Naive thymus-derived CD8-positive, alpha-beta T cell (primary cell): Measurements from ENCODE around the gene IMMP2L. TPM values are rescaled to one million over a fixed set of nuclear protein-coding genes. Genes with fewer than 3 reads are reported as not detected.

Experiments used
- ATAC-seq, 2 donors: fragments of 150-1000 bp; cut with Tn5 transposase in 1 of 2; sonication (Bioruptor Pico), chemical (Tn5 transposase) in 1 of 2; 1 replicate in 1 of 2; 2 replicates in 1 of 2; pipeline ENCODE4 v1.10.0; 2021; ENCODE audit warnings: mild to moderate bottlenecking in 2 of 2, moderate library complexity in 2 of 2
- POLR2A ChIA-PET: fragments of 350-600 bp; sonication (Branson Sonifier 250); formaldehyde crosslinking; loops from one replicate; lab custom pipeline; 2021; ENCODE audit warnings: antibody characterized with exemption; lab: Charles Lee
- DNase-seq, 10 donors: peaks; one replicate each; pipeline versions ENCODE4 v3.0.0 to v3.0.0-alpha.2; 2020 to 2022
- H3K27ac Mint-ChIP-seq, 10 donors: one replicate each; pipeline ENCODE4 v1.8.0; 2020 to 2022; ENCODE audit warnings: mild to moderate bottlenecking in 10 of 10, mixed read lengths in 10 of 10, moderate library complexity in 4 of 10, inconsistent platforms in 1 of 10
- H3K27me3 Mint-ChIP-seq, 5 donors: one replicate each; pipeline ENCODE4 v1.8.0; 2021 to 2022; ENCODE audit warnings: mixed read lengths in 5 of 5
- H3K36me3 Mint-ChIP-seq, 3 donors: one replicate each; pipeline ENCODE4 v1.8.0; 2020 to 2022; ENCODE audit warnings: mixed read lengths in 3 of 3, mild to moderate bottlenecking in 2 of 3, inconsistent platforms in 1 of 3
- H3K4me1 Mint-ChIP-seq, 4 donors: one replicate each; pipeline ENCODE4 v1.8.0; 2021 to 2022; ENCODE audit warnings: mixed read lengths in 4 of 4
- H3K4me3 Mint-ChIP-seq, 10 donors: one replicate each; pipeline ENCODE4 v1.8.0; 2020 to 2022; ENCODE audit warnings: mild to moderate bottlenecking in 10 of 10, mixed read lengths in 10 of 10, moderate library complexity in 6 of 10, inconsistent platforms in 1 of 10
- H3K9me3 Mint-ChIP-seq, 9 donors: one replicate each; pipeline ENCODE4 v1.8.0; 2020 to 2022; ENCODE audit warnings: mixed read lengths in 9 of 9, mild to moderate bottlenecking in 3 of 9, inconsistent platforms in 1 of 9, moderate library complexity in 1 of 9
- polyA plus RNA-seq, 3 donors: library from polyadenylated mRNA; unstranded; fragments of 300-500 nt; fragmentation: Illumina TruSeq; gene quantifications; one replicate each; pipeline ENCODE4 v1.2.3, GENCODE V29; 2021
- total RNA-seq, 8 experiments: library from RNA in 2 of 8; stranded (reverse) in 2 of 8; gene quantifications; one replicate each; pipeline ENCODE4 v1.2.3 and lab custom pipeline; 2021 to 2026

Gene IMMP2L
- total and polyA plus RNA-seq, 5 experiments from 2014 or later = 17.1 to 29.1 (median 19.6) TPM

- Mint-ChIP-seq H3K27ac (no peak overlapping the region), H3K4me1 (peaks cover 0 to 3% (median 1%) of the 10 kb centered on the region in 4 donors), H3K36me3 (peaks cover 10 to 36% (median 20%) of the 10 kb centered on the region in 3 donors), H3K4me3 (no peak overlapping the region), H3K27me3 (no peaks in the 10 kb centered on the region), H3K9me3 (peaks cover under 1 to 13% (median 7%) of the 10 kb centered on the region in 9 donors)
- DNase-seq = no peak
- POLR2A ChIA-PET = no interaction called here
- no peak for ATAC-seq
Measured at GRCh38 chr7:111394891-111395290, 167.4 kb downstream of the IMMP2L start.

- Mint-ChIP-seq H3K9me3 (peaks cover 0 to 21% (median 7%) of the 10 kb centered on the region in 9 donors), H3K36me3 (peaks cover 11 to 42% (median 31%) of the 10 kb centered on the region in 3 donors), H3K4me3 (no peak overlapping the region), H3K4me1 (peaks cover 3% of the 10 kb centered on the region in 4 donors), H3K27ac (no peak overlapping the region), H3K27me3 (no peaks in the 10 kb centered on the region)
- POLR2A ChIA-PET = no interaction called here
- no peak for ATAC-seq
- no peak for DNase-seq
Measured at GRCh38 chr7:111393011-111393754, 169.1 kb downstream of the IMMP2L start.

DNA sequence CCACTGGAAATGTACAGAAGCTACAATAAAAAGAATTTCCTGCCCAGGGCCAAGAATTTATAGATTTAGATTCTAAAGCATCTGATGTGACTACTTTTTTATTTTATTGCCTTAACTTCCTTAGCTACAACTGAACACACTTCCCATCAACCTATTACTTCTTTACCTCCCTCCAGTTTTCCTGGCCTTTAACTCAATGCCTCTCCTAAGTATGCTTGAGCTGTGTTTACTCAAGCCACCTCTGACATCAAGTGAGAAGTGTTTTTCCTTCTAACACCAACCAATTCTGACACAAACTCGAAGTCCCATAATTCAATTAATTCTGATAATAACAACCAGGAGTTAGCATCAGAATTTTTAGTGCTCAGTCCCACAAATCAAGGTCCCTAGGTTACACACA lies 170.0 kb downstream of the IMMP2L start:
- Mint-ChIP-seq H3K4me3 (no peak overlapping the region), H3K4me1 (peaks cover 3 to 6% (median 3%) of the 10 kb centered on the region in 4 donors), H3K27me3 (no peaks in the 10 kb centered on the region), H3K27ac (peak overlapping the region in 1 of 10 donors; percentile 43), H3K9me3 (peaks cover 0 to 20% (median 6%) of the 10 kb centered on the region in 9 donors), H3K36me3 (peaks cover 13 to 39% (median 34%) of the 10 kb centered on the region in 3 donors)
- ATAC-seq (no peak), DNase-seq (no peak)
- POLR2A ChIA-PET = no interaction called here

DNA sequence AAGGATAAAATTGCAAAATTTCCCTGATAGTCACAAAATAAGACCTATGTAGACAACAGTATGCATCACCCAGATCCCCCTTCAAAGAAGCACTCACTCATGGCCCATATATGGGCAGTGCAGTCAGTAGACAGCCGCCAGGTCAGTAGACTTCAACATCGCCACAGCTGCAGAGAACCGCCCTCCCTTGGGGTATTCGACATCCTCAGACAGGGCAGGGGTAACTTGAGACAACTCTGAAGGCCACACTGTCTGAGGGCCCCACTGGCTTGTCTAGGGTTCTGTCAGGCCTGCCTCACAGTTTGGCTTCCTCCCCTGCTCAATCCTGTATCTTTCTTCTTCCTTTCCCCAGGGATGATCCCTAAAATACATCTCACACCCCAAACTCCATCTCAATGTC lies 172.3 kb downstream of the IMMP2L start:
- Mint-ChIP-seq H3K9me3 (peaks cover 0 to 17% (median 3%) of the 10 kb centered on the region in 9 donors), H3K36me3 (peaks cover 8 to 39% (median 36%) of the 10 kb centered on the region in 3 donors), H3K27ac (no peak overlapping the region), H3K27me3 (no peaks in the 10 kb centered on the region), H3K4me1 (peaks cover 3 to 6% (median 4%) of the 10 kb centered on the region in 4 donors), H3K4me3 (no peak overlapping the region)
- no peak for ATAC-seq
- POLR2A ChIA-PET = no interaction called here
- no peak for DNase-seq

- Mint-ChIP-seq H3K4me3 (no peak overlapping the region), H3K27ac (no peak overlapping the region), H3K4me1 (peaks cover 3 to 6% (median 4%) of the 10 kb centered on the region in 4 donors), H3K27me3 (no peaks in the 10 kb centered on the region), H3K36me3 (peaks cover 5 to 36% (median 34%) of the 10 kb centered on the region in 3 donors), H3K9me3 (peaks cover 0 to 18% (median 2%) of the 10 kb centered on the region in 9 donors)
- POLR2A ChIA-PET = no interaction called here
- ATAC-seq (no peak), DNase-seq (no peak)
Measured at GRCh38 chr7:111388912-111389311, 173.4 kb downstream of the IMMP2L start.

DNA sequence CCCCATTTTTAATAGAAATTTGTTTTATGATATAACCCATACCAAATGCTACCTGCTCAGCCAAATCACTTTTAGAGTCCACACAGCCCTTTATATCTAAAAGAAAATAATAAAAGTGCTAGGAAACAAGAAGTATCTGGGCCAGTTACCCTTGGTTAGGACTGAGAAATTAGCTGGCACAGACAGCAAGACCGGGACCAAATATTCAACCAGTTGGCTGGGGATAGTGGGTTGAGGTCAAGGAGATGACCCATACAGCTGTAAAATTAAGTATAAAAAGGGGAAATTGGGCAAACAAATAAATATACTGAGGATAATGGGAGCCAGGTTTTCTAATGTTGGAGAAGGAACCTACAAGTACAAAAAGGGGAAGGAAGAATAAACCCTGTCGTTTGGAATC lies 174.3 kb downstream of the IMMP2L start:
- no peak overlapping the region for H3K27ac Mint-ChIP-seq
- no peak for ATAC-seq
- POLR2A ChIA-PET = no interaction called here

DNA sequence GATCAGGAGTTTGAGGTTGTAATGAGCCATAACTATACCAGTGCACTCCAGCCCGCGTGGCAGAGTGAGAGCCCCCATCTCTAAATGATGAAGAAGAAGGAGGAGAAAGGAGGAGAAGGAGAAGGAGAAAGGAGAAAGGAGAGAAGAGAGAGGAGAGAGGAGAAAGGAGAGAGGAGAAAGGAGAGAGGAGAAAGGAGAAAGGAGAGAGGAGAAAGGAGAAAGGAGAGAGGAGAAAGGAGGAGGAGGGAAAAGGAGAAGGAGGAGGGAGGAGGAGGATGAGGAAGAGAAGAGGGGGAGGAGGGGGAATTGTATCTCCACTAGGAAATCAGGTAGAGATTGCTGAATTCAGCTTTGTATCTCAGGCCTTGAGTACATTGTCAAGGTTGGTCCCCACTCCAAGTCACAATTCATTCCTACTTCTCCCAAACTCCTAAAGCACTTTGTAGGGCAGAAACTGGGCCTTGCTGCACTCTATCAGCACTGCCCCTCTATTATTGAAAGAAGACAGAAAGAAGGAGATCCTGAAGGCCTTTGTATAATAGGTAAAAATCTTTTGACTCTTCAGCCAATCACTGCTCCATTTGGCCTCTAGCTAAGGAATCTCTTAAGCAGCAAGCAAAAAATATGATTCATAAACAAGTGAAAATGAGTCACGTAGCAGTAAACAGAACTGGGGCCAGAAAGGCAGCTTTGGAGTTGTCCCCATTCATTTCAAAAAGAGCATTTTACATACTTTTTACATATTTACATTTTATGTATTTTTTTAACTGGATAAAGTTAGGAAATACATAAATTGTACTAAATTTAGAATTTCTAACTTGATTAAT lies 178.0 kb downstream of the IMMP2L start:
- Mint-ChIP-seq H3K4me1 (peaks cover 2 to 9% (median 5%) of the 10 kb centered on the region in 4 donors), H3K9me3 (peaks cover 0 to 13% (median 0%) of the 10 kb centered on the region in 9 donors), H3K36me3 (peaks cover 6 to 22% (median 17%) of the 10 kb centered on the region in 3 donors), H3K4me3 (no peak overlapping the region), H3K27ac (no peak overlapping the region), H3K27me3 (no peaks in the 10 kb centered on the region)
- POLR2A ChIA-PET = no interaction called here
- ATAC-seq (no peak), DNase-seq (no peak)

More for the DNA sequence above, 174.3 kb downstream of the IMMP2L start:
- Mint-ChIP-seq H3K36me3 (peaks cover 8 to 36% (median 33%) of the 10 kb centered on the region in 3 donors), H3K27me3 (no peaks in the 10 kb centered on the region), H3K9me3 (peaks cover 0 to 22% (median 2%) of the 10 kb centered on the region in 9 donors), H3K4me1 (peaks cover 3 to 6% (median 3%) of the 10 kb centered on the region in 4 donors), H3K4me3 (no peak overlapping the region)
- DNase-seq = no peak

- Mint-ChIP-seq H3K36me3 (peaks cover 4 to 10% (median 9%) of the 10 kb centered on the region in 3 donors), H3K9me3 (peaks cover 0 to 9% (median 0%) of the 10 kb centered on the region in 9 donors), H3K4me1 (peaks cover 0 to 9% (median 2%) of the 10 kb centered on the region in 4 donors), H3K27me3 (no peaks in the 10 kb centered on the region), H3K4me3 (no peak overlapping the region), H3K27ac (no peak overlapping the region)
- ATAC-seq (no peak), DNase-seq (no peak)
- POLR2A ChIA-PET = no interaction called here
Measured at GRCh38 chr7:111383133-111383532, 179.2 kb downstream of the IMMP2L start.

DNA sequence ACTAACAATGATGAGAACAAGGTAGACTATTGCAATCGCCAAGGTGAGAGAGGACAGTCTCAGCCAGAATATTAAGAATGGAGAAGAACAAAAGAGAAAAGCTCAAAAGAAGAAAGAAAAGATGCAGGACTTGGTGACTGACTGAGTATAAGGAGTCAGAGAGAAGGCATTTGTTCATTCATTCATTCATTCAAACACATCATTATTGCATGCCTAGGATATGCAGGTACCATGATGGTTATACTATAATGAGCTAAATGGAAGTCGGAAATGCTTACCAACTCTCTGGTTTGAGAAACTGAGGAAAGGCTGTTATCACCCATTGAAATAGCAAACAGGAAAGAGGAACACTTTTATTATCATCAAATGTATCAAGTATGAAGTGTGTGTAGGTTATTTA lies 180.7 kb downstream of the IMMP2L start:
- peaks cover 0 to 9% (median 0%) of the 10 kb centered on the region in 9 donors for H3K9me3 Mint-ChIP-seq
- DNase-seq (no peak), ATAC-seq (no peak)
- H3K36me3 Mint-ChIP-seq = peaks cover 3 to 7% (median 6%) of the 10 kb centered on the region in 3 donors
- H3K4me1 Mint-ChIP-seq = peaks cover 0 to 7% (median under 1%) of the 10 kb centered on the region in 4 donors
- H3K27me3 Mint-ChIP-seq = no peaks in the 10 kb centered on the region
- H3K27ac Mint-ChIP-seq = peak overlapping the region in 1 of 10 donors; percentile 36
- POLR2A ChIA-PET = no interaction called here
- H3K4me3 Mint-ChIP-seq = no peak overlapping the region

GRCh38 chr7:111380945-111381344 lies 181.3 kb downstream of the IMMP2L start:
- no peaks in the 10 kb centered on the region for H3K27me3 Mint-ChIP-seq
- no peak for DNase-seq
- ATAC-seq = no peak

GRCh38 chr7:111374027-111374426 lies 188.3 kb downstream of the IMMP2L start:
- no peak for DNase-seq
- POLR2A ChIA-PET = no interaction called here
- Mint-ChIP-seq H3K9me3 (no peaks in the 10 kb centered on the region), H3K27ac (no peak overlapping the region), H3K36me3 (peaks cover 0 to 10% (median 3%) of the 10 kb centered on the region in 3 donors), H3K4me1 (no peaks in the 10 kb centered on the region), H3K27me3 (no peaks in the 10 kb centered on the region), H3K4me3 (no peak overlapping the region)
- no peak for ATAC-seq

More at GRCh38 chr7:111380945-111381344, 181.3 kb downstream of the IMMP2L start:
- no peak overlapping the region for H3K4me3 Mint-ChIP-seq
- H3K36me3 Mint-ChIP-seq = peaks cover under 1 to 3% (median 3%) of the 10 kb centered on the region in 3 donors
- no peak overlapping the region for H3K27ac Mint-ChIP-seq
- H3K4me1 Mint-ChIP-seq = peaks cover 0 to 6% (median under 1%) of the 10 kb centered on the region in 4 donors
- peaks cover 0 to 4% (median 0%) of the 10 kb centered on the region in 9 donors for H3K9me3 Mint-ChIP-seq
- POLR2A ChIA-PET = no interaction called here

DNA sequence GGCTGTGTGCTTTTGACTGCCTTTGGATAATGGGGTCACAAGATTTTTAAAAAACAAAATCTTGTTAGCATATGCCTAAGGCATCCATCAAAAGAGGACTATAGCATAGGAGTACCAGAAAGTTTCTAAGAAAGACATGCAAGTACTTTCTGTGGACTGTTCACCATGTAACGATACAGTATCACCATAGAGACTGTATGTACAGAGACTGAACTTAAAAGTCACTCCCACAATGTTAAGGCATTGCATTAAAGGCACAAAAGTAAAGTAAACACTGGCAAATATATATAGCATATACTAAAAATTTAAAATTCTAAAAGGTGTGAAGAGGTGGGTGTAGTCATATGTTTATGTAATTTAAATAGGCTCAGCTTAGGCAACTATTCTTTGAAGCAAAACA lies 190.9 kb downstream of the IMMP2L start:
- Mint-ChIP-seq H3K4me1 (no peaks in the 10 kb centered on the region), H3K4me3 (no peak overlapping the region)
- POLR2A ChIA-PET = no interaction called here

More for the DNA sequence above, 190.9 kb downstream of the IMMP2L start:
- no peaks in the 10 kb centered on the region for H3K27me3 Mint-ChIP-seq
- no peak overlapping the region for H3K27ac Mint-ChIP-seq
- no peak for DNase-seq
- ATAC-seq = no peak
- H3K36me3 Mint-ChIP-seq = peaks cover 0 to 10% (median 3%) of the 10 kb centered on the region in 3 donors
- no peaks in the 10 kb centered on the region for H3K9me3 Mint-ChIP-seq
